ENCODE data around the gene SULT1C2. TPM values are rescaled to one million over a fixed set of nuclear protein-coding genes. Genes with fewer than 3 reads are reported as not detected.
A peak's percentile ranks its signal among the peaks of the same experiment; 100 is the strongest.

The SULT1C2 gene
- total RNA-seq, 1 experiment from 2014 or later: 3.0 TPM

- Histone ChIP-seq H3F3A (ENCODE audit: insufficient read depth, low read depth) (no peaks in the 10 kb centered on the region), H3K9me3 (ENCODE audit: insufficient read depth, low read depth) (no peaks in the 10 kb centered on the region), H3K79me2 (ENCODE audit: low read depth) (no peaks in the 10 kb centered on the region), H3K4me1 (replicated peaks; ENCODE audit: insufficient read depth) (peaks cover 34% of the 10 kb centered on the region), H3K4me3 (no peak overlapping the region), H2AFZ (no peak overlapping the region), H3K27me3 (ENCODE audit: insufficient read depth, low read depth) (no peaks in the 10 kb centered on the region), H3K4me2 (no peak overlapping the region), H4K20me1 (ENCODE audit: insufficient read depth) (no peaks in the 10 kb centered on the region), H3K27ac (no peak overlapping the region), H3K9me2 (ENCODE audit: insufficient read depth) (no peaks in the 10 kb centered on the region), H3K36me3 (ENCODE audit: low read depth) (no peaks in the 10 kb centered on the region)
- TF ChIP-seq EZH2 (IDR thresholded peaks at IDR 0.05; ENCODE audit: low read depth): no peak
- TF ChIP-seq, protein P1, sequence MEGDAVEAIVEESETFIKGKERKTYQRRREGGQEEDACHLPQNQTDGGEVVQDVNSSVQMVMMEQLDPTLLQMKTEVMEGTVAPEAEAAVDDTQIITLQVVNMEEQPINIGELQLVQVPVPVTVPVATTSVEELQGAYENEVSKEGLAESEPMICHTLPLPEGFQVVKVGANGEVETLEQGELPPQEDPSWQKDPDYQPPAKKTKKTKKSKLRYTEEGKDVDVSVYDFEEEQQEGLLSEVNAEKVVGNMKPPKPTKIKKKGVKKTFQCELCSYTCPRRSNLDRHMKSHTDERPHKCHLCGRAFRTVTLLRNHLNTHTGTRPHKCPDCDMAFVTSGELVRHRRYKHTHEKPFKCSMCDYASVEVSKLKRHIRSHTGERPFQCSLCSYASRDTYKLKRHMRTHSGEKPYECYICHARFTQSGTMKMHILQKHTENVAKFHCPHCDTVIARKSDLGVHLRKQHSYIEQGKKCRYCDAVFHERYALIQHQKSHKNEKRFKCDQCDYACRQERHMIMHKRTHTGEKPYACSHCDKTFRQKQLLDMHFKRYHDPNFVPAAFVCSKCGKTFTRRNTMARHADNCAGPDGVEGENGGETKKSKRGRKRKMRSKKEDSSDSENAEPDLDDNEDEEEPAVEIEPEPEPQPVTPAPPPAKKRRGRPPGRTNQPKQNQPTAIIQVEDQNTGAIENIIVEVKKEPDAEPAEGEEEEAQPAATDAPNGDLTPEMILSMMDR (conservative IDR thresholded peaks at IDR 0.05): no peak
- no TSS peak for BruUV-seq (replicated peaks)
- ChIA-PET CTCF (no interaction called here), POLR2A (ENCODE audit: unreplicated experiment) (no interaction called here)
- no peak for DNase-seq
- intact Hi-C loops (cut with micrococcal nuclease; ENCODE audit: unreplicated experiment): no loop called here
These were observed 18.3 kb upstream of the SULT1C2 start for GRCh38 chr2:108270346-108270745.

DNA sequence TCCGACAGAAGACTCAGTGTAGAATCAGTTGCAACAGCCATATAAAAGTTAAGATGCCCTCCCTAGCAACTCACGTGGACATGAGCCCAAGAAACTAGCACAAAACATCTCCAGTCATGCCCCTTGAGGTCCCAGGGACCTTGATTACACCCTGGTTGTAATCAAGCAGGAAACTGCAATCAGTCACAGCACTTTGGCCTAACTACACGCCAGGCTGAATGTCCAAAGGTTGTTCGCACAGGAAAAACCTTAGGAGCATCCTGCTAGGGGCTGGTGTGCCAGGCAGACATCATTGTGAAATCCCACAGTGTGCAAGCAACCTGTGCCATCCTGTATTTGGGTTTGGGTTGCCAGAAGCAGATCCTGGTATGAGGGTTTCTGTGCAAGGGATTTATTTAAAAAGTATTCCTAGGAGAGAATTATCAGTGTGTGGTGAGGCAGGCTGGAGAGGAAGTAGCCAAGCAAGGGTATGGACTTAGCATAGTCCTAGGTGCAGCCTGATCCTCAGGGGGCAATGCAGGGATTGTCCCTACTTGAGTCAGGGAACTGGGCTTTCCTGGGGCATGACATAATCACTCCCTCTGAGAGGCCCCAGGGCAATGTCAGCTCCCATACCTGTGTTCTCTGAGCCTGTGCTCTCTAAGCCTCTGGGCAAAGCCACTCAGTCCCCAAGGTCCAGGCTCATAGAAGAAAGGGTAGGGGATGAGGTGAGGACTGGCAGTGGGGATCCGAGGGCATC, 17.8 kb upstream of the SULT1C2 start:
- peak overlapping the region; percentile 51; the same call in 1 of the 2 replicates for H3K27ac ChIP-seq
- TF ChIP-seq EZH2 (IDR thresholded peaks at IDR 0.05; ENCODE audit: low read depth): no peak
- TF ChIP-seq, protein P1 (conservative IDR thresholded peaks at IDR 0.05): no peak
- BruUV-seq (replicated peaks): no TSS peak
- no peaks in the 10 kb centered on the region for H3F3A ChIP-seq (ENCODE audit: insufficient read depth, low read depth)
- ChIA-PET POLR2A (ENCODE audit: unreplicated experiment) (no interaction called here), CTCF (no interaction called here)
- DNase-seq: no peak
- H3K9me2 ChIP-seq (ENCODE audit: insufficient read depth): no peaks in the 10 kb centered on the region
- H4K20me1 ChIP-seq (ENCODE audit: insufficient read depth): no peaks in the 10 kb centered on the region
- H2AFZ ChIP-seq: no peak overlapping the region
- H3K36me3 ChIP-seq (ENCODE audit: low read depth): no peaks in the 10 kb centered on the region
- intact Hi-C loops (cut with micrococcal nuclease; ENCODE audit: unreplicated experiment): no loop called here
- H3K4me3 ChIP-seq: no peak overlapping the region
- peak overlapping the region; percentile 76 for H3K4me2 ChIP-seq
- H3K79me2 ChIP-seq (ENCODE audit: low read depth): no peaks in the 10 kb centered on the region
- H3K27me3 ChIP-seq (ENCODE audit: insufficient read depth, low read depth): no peaks in the 10 kb centered on the region
- H3K4me1 ChIP-seq (replicated peaks; ENCODE audit: insufficient read depth): peaks cover 34% of the 10 kb centered on the region
- no peaks in the 10 kb centered on the region for H3K9me3 ChIP-seq (ENCODE audit: insufficient read depth, low read depth)

DNA sequence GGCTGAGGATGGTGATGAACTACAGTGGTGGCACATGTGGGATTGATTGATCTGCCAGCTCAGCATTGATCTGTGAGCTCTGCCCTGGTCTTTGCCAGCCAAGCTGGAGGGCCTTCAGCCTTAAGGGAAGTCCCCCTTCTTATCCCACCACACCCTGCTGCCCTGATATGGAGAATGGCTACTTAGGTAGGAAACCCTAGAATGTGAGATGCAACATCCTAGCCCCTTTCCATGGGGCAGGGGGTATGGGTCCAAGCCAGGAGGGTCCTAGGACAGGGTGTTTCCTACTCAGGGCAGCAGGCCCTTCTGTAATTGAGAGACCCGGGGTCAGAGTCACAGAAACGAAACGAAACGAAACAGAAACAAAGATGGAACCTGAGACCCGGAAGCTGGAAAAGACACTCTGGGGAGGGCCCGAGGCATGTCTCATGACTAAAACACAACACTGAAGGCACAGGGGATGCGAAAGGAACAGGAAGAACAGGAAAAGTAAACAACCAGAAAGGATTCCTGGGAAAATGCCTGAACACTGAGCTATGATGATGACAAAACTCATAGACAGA, 16.9 kb upstream of the SULT1C2 start:
- peak; percentile 58 to 75 for DNase-seq
- peak overlapping the region; percentile 81 for H2AFZ ChIP-seq
- ChIA-PET POLR2A (ENCODE audit: unreplicated experiment) (interaction anchor here (0.6 to 0.7 kb wide), 4 partner anchors 9 to 449 kb away, joined by 3 to 5 read pairs (median 3); no protein-coding TSS in a partner anchor), CTCF (no interaction called here)
- no peaks in the 10 kb centered on the region for H3K79me2 ChIP-seq (ENCODE audit: low read depth)
- H3K36me3 ChIP-seq (ENCODE audit: low read depth): no peaks in the 10 kb centered on the region
- no peaks in the 10 kb centered on the region for H4K20me1 ChIP-seq (ENCODE audit: insufficient read depth)
- peak overlapping the region; percentile 37; the same call in 1 of the 2 replicates for H3K4me3 ChIP-seq
- H3K9me3 ChIP-seq (ENCODE audit: insufficient read depth, low read depth): no peaks in the 10 kb centered on the region
- peaks cover 34% of the 10 kb centered on the region for H3K4me1 ChIP-seq (replicated peaks; ENCODE audit: insufficient read depth)
- H3K4me2 ChIP-seq: peak overlapping the region; percentile 76
- H3F3A ChIP-seq (ENCODE audit: insufficient read depth, low read depth): no peaks in the 10 kb centered on the region
- TF ChIP-seq EZH2 (IDR thresholded peaks at IDR 0.05; ENCODE audit: low read depth): no peak
- TF ChIP-seq, protein P1 (conservative IDR thresholded peaks at IDR 0.05): no peak
- no peaks in the 10 kb centered on the region for H3K27me3 ChIP-seq (ENCODE audit: insufficient read depth, low read depth)
- no peaks in the 10 kb centered on the region for H3K9me2 ChIP-seq (ENCODE audit: insufficient read depth)
- intact Hi-C loops (cut with micrococcal nuclease; ENCODE audit: unreplicated experiment): no loop called here
- no TSS peak for BruUV-seq (replicated peaks)
- peak overlapping the region; percentile 51 for H3K27ac ChIP-seq

All from PC-9 (cell line).